DMS79 treated with DMSO at 0.1 percent for 48 hours (cell line): ENCODE data around the gene DCHS2.
A peak's percentile ranks its signal among the peaks of the same experiment; 100 is the strongest.

ENCODE experiments used
- DNase-seq: peaks from one replicate; lab custom pipeline; 2025; lab: John Stamatoyannopoulos, UW

Gene DCHS2

DNA sequence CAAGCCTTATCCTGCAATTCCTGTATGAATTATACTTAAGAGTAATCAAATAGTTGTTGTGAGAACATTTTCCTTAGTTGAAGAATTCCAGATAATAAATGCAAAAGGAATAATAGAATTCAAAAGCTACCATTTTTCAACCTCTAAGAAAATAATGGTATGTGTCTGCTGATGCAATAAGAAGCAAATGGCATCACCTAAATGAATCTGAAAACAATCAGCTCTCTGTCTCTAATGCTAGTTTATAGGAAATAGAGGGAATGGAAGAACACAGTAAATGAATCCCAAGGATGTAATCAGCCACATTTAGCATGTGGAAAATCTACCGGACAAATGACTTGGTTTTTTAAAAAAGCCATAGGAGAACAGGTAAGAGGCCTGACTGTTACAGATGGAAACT is 115.1 kb downstream of the DCHS2 start:
- no peak for DNase-seq

DNA sequence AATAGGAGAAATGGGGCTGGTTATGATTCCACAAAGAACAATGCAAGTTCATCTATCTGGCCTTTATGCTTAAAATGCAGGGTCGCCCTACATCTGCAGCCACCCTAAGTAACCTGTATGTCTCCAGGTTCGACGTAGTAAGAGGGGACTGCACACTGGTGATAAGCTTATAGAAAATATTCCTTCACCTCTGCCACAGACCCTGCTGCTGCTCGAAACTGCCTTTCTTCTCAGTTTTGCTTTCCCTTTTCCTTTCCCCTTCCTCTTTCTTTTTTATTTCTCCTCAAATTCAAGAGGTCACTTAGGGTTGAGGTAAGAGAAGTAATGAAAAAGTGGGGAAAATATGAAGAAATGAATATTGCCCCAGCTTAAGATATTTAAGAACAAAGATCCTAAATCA is 123.5 kb downstream of the DCHS2 start:
- no peak for DNase-seq

DNA sequence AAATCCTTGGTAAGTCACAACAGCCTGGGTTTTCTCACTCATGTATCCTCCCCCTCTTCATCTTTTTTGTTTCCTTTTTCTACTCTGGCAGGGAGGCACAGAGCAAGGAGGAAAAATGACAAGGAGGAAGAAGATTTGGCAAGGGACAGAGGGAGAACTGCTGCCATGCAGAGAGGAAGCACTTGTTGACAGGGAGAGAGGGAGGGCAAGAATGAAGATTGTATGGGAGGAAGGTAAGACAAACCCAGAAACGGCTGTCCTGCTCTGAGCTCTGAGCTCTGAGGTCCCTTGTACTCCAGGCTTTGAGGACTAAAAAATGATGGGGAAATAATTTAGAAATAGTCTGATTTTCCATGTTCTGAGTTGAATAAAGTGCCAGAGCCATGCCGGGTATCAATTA is 123.9 kb downstream of the DCHS2 start:
- no peak for DNase-seq

DNA sequence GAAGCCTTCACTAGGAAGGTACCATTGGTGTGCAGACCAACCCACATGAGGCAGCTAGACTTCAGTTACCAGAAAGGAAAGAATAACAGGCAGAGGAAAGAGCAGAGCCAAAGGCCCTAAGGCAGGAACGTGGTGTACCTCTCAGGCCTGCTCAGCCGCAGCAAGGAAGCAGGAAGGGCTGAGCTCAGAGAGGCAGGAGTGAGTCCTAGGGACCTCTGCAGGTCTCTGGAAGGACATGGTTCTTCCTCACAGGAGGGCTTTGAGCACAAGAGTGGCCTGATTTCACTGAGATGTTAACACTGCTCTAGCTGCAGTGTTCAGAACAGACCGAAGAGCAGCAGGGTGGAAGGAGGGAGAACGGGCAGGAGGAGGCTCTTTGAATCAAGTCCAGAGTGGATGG is 124.6 kb downstream of the DCHS2 start:
- DNase-seq, result no peak

DNA sequence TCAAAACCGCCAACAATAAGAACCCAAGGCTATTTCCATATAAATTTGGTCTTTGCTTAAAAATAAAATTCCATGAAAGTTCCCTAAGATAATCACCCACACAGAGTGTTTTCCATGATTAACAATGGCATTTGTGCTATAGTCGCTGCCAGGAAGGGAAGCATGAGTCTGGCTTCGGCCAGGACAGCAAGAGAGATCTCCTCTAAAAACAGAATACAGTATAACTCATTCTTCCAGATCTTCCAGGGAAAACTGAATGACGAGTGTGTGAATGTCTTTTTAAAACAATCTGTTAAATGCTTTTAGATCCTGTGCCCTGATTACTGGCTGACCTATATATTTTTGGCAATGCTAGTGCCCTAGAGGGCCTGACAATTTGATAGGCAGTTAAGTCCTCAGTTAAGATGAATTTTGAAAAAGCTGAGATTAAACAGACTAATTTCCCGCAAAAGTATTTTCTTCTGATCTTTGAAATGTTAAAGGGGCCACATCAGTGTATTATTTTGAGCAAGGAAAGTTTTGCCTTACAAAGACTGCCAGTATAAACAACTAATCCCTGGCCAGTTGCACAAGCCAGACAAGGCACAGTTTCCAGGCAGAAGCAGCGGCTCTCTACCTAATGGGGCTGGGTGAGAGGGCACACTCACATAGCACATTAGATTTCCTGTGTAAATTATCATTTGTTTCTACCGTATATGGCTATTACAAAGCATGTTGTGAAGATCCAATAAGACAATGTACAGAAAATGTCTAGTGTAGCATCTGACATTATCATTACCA is 127.3 kb downstream of the DCHS2 start:
- no peak for DNase-seq

DNA sequence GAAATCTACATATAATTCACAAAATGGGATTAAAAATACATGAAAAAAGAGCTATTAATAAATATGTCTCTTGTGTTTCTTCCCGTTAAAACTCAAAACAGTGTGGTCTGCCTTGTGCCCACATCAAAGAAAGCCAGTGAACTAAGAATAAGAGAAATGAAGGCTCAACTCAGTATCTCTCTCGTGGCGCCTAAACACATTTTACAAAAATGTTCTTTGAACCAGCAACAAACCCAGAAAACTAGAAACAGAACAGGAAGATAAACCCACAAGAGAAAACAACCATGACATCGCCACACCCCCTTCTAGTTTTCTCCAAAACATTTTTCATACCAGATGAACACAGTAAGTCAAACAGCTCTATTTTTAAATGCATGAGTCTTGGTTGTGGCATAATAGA is 130.1 kb downstream of the DCHS2 start:
- DNase-seq, result no peak

DNA sequence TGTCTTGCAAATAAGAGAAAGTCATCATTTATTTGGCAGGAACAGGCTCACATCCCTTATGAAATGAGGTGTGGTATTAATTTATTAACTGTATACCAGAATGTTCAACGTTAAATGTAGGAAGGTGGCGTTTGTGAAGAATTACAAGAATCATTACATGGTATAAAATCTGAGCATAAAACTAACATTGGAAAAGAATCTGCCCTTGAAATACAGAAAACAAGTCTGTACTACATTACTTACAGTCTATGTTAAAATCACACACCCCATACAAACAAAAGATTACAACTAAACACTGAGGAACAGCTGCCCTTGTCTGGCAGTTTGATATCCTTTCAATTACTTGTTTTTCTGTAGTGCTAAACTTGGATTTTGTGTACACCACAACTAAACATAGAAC is 131.1 kb downstream of the DCHS2 start:
- DNase-seq, result no peak

DNA sequence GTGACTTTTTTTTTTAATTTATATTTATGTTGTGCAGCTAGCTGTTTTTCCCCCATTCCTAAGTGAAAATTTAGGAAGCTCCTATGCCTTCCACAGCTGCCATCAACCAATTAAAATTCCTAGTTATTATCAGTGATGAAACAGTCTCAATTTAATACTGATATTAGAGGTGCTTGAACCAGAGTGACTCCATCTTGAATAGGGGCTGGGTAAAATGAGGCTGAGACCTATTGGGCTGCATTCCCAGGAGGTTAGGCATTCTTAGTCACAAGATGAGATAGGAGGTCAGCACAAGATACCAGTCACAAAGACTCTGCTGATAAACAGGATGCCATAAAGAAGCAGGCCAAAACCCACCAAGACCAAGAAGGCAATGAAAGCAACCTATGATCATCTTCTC is 136.7 kb downstream of the DCHS2 start:
- no peak for DNase-seq

DNA sequence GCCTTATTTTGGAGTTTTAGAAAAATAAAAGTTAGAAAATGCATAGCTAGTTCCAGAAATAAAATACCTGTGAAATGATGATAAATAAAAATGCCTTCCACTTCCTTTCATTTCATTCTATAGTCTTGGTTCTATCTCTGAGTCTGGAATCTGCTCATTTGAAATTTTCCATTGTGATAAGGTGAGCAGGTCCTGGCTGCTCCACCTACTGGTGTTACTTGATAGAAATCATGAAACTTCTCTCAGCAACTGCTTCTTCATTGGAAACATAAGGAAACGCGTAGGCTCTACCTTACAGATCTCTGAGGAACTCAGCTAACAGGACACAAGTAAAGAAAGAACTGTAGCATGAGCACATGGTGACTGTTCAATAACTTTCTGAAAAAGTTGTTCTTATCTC is 141.8 kb downstream of the DCHS2 start:
- no peak for DNase-seq

DNA sequence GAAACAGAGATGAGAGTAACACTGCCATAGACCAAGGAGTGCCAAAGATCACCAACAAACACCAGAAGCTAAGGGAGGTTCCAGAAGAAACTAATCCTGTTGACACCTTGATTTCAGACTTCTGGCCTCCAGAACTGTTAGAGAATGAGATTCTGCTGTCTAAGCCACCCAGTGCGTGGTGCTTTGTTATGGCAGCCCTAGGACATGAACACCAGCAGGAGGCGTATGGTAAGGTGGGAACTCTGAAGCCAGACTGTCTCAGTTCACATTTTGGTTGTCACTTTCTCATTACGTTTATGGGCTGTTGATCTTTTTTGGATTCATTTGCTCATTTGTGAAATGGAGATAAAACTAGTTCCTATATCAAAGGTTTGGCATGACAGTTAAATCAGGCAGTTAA is 142.9 kb downstream of the DCHS2 start:
- no peak for DNase-seq

DNA sequence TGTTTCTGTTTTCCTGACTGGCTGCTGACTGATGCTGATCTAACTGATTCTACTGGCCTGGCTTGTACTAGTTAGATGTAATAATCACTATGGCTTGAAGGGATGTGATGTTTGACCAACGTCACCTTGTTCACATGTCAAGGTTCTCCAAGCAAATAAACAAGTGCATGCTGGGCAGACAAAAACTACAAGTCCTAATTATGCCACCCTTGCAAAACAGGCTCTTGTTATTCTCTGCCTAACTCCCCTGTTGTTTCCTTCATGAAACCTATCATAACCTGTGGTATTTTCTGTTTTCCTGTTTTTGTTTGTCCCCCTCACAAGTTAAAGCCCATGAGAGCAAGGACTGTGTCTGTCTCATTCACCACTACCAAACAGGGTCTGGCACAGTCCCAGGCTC is 146.2 kb downstream of the DCHS2 start:
- DNase-seq, result no peak

DNA sequence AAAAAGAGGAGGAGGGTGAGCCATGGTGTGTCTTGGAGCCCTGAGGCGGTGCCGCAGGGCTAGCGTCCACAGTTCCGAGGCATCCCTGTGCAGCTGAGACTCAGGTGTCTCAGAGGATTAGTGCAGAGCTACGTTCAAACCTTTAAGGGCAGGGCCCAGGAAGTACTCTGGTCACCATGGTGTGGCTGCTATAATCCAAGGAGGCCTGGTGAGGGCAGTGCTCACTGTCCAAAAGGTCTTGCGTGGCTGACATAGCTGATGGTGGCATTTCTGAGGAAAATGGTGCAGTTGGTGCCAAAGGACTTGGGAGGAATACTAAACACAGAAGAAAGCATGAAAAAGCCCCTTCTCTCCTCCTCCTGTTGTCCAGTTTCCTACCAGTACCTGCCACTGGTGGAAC is 146.9 kb downstream of the DCHS2 start:
- DNase-seq, result no peak

DNA sequence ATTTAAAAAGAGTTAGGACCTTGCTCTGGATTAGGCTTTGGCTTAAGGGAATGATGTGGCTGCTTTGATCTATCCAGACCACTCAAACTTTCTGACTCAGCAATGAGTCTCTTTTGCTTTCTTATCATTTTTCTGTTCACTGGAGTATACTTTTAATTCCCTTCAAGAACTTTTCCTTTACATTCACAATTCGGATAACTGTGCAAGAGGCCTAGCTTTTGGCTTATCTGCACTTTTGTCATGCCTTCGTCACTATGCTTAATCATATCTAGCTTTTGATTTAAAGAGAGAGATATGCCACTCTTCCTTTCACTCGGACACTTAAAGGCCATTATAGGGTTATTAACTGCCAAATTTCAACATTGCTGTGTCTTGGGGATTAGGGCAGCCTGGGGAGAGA is 147.9 kb downstream of the DCHS2 start:
- no peak for DNase-seq

DNA sequence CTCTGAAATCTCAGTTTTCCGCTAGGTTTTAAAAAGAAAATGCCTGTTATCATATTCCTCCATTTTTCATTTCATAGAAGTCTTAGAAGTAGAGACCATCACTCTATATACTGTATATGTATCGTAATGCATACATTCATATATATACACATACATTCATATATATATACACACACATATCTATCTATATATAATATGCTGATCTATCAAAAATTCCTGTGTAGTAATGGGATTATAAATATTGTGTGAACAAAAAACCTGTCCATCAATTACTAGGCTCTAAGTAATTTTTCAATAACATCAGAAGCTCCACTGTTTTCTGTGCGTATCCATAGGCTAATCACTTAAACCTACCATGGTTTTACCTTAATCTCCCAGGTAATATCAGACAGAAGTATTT is 150.2 kb downstream of the DCHS2 start:
- DNase-seq, result no peak

DNA sequence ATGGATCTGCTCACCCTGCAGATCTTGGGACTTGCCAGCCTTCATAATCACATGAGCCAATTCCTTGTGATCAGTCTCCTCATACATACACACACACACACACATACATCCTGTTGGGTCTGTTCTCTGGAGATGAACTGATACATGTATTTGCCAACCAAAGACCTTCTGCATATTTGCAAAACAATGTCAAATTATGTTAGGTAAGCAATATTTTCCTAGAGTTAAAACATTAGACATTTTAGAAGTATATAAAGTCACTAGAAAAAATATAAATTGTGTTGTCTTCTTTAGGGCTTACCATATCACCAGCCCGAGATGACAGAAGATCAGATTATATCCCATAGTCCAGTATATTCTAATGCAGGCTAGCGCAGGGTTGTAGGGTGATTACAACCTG is 156.0 kb downstream of the DCHS2 start:
- DNase-seq, result no peak

DNA sequence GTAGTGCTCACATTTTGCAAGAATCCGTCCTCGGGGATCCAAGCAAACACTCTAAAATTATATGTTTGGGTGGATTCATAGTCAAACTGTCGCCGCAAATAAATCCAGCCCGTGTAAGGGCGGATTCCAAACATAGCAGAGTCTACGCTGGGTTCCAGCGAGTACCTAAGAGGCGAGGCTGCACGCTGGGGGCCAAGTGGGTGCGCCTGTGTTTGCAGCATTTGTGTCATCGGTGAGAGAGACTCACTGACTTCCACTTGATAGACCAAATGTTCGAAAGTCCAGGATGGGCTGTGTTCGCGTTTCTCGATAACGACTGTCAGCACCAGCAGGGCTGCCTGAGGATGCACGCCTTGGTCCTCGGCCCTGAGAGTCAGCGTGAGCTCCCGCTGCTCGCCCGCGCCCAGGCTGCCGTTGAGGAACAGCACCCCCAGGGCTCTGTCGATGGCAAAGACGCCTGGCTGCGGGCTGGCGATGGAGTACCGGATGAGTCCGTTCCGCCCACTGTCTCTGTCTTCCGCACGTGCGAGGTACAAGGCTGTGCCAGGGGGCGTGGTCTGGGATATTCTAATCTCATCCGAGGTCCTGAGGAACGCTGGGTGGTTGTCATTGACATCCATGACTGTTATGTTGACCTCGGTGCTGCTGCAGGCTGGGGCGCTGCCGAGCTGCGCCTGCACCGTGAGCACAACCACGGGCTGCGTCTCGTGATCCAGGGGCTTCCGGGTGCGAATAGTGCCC is 158.7 kb downstream of the DCHS2 start:
- no peak for DNase-seq

DNA sequence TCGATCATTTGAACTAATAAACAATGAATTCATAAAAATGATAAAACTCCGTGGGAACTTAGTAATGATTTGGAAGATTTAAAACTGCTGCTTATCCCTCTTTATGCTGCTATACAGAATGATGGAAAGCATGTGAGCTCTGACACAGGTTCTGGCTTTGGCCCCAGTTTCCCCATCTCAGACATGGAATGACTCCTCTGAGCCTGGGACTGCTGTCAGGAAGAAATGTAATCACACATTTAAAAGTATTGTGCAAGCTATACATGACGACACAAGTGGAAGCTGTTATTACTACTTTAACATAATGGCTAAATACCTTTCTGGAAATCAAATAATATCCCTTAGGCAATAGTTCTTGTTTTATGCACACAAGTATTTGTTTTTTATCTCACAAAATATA is 161.7 kb downstream of the DCHS2 start:
- no peak for DNase-seq

DNA sequence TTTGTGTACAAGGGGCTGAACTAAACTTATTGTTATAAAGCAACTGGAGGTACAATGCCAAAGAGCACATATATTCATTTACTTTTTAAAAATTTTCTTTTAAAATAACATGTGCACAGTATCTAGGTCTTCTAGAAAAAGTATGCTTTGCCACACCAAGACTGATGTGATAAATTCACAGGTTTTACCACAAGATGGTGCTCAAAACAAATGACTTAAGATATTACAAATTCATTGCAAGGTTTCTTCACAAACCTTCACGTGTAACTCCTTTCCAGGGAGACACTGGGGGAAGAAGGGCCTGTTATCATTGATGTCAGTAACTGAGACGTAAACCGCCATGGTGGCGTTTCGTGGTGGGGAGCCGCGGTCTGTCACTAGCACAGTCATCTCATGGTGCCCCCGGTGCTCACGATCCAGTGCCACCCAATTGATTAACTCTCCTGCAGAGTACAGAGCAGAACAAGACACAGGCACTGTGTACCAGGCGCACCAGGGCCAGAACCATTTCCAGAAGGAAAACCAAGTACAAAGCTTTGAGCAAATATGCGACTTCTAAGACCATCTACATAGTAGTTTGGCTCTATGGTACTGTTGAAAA is 162.2 kb downstream of the DCHS2 start:
- DNase-seq, result peak; percentile 0

DNA sequence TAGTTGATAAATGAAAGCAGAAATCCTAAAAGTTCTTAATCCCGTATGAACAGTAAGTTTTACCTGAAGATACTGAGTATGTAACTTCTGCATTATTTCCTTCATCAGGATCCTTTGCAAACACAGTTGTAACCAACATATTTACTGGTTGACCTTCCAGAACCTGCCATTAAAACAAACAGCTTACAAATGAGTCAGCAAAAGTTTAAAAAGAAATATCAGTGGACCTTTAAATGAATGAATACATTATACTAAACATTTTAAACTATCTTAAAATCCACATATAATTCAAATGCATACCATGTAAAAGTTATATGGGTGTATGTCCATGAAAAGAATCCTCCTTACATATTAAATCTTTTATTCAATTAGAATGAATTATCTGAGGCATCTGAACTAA is 163.6 kb downstream of the DCHS2 start:
- DNase-seq, result no peak

DNA sequence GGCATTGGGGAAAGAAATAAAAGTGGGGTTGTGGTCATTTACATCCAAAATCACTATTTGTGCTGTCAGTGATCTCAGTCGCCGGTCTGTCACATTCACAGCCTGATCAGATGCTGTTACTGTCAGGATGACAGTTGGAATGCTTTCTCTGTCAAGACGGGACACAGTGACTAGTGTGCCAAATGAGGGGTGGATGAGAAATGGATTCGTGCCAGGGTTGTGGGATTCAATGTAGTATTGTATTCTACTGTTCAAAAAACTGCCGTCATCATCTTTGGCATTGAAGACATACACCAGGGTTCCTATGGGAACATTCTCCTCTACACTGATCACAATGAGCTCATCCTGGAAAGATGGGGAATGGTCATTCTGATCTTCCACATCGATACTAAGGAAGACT is 171.1 kb downstream of the DCHS2 start:
- no peak for DNase-seq

DNA sequence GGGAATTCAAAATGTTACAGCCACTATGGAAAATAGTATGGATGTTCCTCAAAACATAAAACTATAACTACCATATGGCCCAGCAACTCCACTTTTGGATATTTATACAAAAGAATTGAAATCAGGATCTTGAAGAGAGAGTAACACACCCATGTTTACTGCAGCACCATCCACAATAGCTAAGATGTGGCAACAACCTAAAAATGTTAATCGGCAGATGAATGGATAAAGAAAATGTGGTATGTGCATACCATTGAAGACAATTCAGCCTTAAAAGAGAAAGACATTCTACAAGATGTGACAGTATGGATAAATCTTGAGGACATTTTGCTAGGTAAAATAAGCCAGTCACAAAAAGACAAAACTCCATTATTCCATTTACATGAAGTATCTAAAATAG is 171.9 kb downstream of the DCHS2 start:
- DNase-seq, result no peak

DNA sequence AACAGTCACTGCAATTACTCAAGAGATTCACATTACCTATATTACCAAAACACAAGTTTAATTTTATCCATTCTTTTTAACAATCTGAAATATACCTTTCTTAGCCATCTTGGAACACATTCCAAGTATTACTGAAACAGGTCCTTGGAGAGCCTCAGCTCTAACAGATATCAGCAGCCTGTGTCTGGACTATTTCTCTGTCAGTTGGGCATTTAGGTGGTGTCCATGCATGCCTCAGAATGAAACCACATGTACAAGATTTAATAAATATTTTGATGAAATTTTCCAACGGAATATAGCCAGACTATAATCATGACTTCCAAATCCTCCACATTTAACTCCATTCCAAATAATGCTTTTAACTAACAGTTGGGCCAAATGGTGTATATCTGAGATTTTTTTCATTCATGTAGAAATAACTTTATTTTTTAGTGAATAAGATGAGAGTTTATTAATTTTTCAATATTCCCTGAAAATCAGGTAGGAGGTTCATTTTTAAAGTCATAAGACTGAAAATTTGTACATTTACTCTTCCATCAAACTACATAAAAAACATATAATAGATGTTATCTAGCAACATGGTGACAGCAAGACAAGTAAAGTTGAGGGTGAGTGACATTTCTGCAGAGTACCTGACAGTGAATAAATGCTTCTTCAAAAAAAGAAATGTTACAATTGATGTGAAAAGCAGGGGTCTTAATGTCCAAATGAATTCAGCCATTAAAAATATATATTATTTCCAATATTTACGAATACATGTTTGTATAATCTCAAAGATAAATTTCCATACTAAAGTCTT is 174.2 kb downstream of the DCHS2 start:
- DNase-seq, result no peak

DNA sequence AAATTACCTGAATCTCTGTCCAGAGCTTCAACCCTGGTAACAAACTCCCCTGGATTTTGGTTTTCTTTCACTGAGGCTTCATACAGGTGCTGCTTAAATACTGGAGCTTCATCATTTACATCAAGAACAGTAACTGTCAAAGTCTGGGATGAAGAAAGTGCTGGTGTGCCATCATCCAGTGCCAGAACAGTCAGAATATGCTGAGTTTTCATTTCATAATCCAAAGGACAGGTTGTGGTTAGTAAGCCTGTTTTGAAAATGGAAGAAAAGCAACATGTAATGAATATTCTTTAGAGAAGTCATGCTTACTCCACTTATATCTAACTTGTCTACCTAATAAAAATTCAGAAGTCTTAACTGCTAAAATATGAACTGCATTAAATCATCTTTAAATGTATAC is 175.9 kb downstream of the DCHS2 start:
- DNase-seq, result no peak
